T-helper 2 cell (primary cell): ENCODE measurements around the gene LARP4B.
"Not testable (repeated sequence)": the region's sequence is repeated elsewhere in the genome, so short reads cannot be mapped to it uniquely, and the experiment has no call there.

Source experiments
- DNase-seq, 5 experiments: peaks; one replicate each; pipeline versions ENCODE4 v3.0.0 to v3.0.0-alpha.2; 2012 to 2022

The LARP4B gene

GRCh38 chr10:785089-785860, 146.2 kb downstream of the LARP4B start:
- DNase-seq = no peak

- DNase-seq = peak in 2 of 5 experiments; percentile 55 to 60
These were observed 147.0 kb downstream of the LARP4B start for GRCh38 chr10:784403-785088.

- no peak for DNase-seq
These were observed 148.5 kb downstream of the LARP4B start for GRCh38 chr10:782751-783648.

GRCh38 chr10:780536-781524, 150.7 kb downstream of the LARP4B start:
- no peak for DNase-seq

- DNase-seq = no peak
These were observed 152.7 kb downstream of the LARP4B start for GRCh38 chr10:778626-779330.

- DNase-seq = no peak
These were observed 153.5 kb downstream of the LARP4B start for GRCh38 chr10:777913-778479.

GRCh38 chr10:776772-777171, 154.7 kb downstream of the LARP4B start:
- DNase-seq = no peak

- DNase-seq = no peak
These were observed 156.0 kb downstream of the LARP4B start for GRCh38 chr10:775245-776075.

- DNase-seq = no peak
These were observed 156.8 kb downstream of the LARP4B start for GRCh38 chr10:774661-775244.

- DNase-seq = no peak
These were observed 157.3 kb downstream of the LARP4B start for GRCh38 chr10:774223-774622.

- DNase-seq = no peak
These were observed 157.8 kb downstream of the LARP4B start for GRCh38 chr10:773562-774161.

- DNase-seq = no peak
These were observed 159.3 kb downstream of the LARP4B start for GRCh38 chr10:772227-772637.

GRCh38 chr10:771647-772046, 159.9 kb downstream of the LARP4B start:
- DNase-seq = no peak

GRCh38 chr10:770975-771374, 160.5 kb downstream of the LARP4B start:
- DNase-seq = no peak

- DNase-seq = not testable (repeated sequence)
These were observed 161.3 kb downstream of the LARP4B start for GRCh38 chr10:770048-770712.

GRCh38 chr10:767794-768193, 163.7 kb downstream of the LARP4B start:
- no peak for DNase-seq

- DNase-seq = no peak
These were observed 164.3 kb downstream of the LARP4B start for GRCh38 chr10:767211-767610.

GRCh38 chr10:761376-761775, 170.1 kb downstream of the LARP4B start:
- DNase-seq = no peak

GRCh38 chr10:760622-761021, 170.9 kb downstream of the LARP4B start:
- no peak for DNase-seq
